Effector memory CD8-positive, alpha-beta T cell (primary cell): Measurements from ENCODE around the gene FEZ2.
A peak's percentile ranks its signal among the peaks of the same experiment; 100 is the strongest.
"Not testable (repeated sequence)": the region's sequence is repeated elsewhere in the genome, so short reads cannot be mapped to it uniquely, and the experiment has no call there.

Source experiments
- ATAC-seq: fragments of 150-1000 bp; cut with Tn5 transposase; replicated peaks from 2 replicates; pipeline ENCODE4 v1.10.0; 2021; ENCODE audit warnings: mild to moderate bottlenecking, moderate library complexity
- DNase-seq, 3 experiments: peaks; one replicate each; pipeline ENCODE4 v3.0.0; 2021
- H3K27ac Mint-ChIP-seq, 2 donors: one replicate each; pipeline ENCODE4 v1.8.0; 2022; ENCODE audit warnings: mild to moderate bottlenecking in 2 of 2, mixed read lengths in 2 of 2, moderate library complexity in 2 of 2
- H3K27me3 Mint-ChIP-seq, 2 donors: one replicate each; pipeline ENCODE4 v1.8.0; 2022; ENCODE audit warnings: mixed read lengths in 2 of 2
- H3K36me3 Mint-ChIP-seq: one replicate; pipeline ENCODE4 v1.8.0; 2022; ENCODE audit warnings: mild to moderate bottlenecking, moderate library complexity, mixed read lengths; ENCODE audit not compliant: insufficient read depth
- H3K4me1 Mint-ChIP-seq, 2 donors: one replicate each; pipeline ENCODE4 v1.8.0; 2022; ENCODE audit warnings: low read depth in 2 of 2, mixed read lengths in 2 of 2
- H3K4me3 Mint-ChIP-seq, 2 donors: one replicate each; pipeline ENCODE4 v1.8.0; 2022; ENCODE audit warnings: mild to moderate bottlenecking in 2 of 2, mixed read lengths in 2 of 2, moderate library complexity in 2 of 2
- H3K9me3 Mint-ChIP-seq, 2 donors: one replicate each; pipeline ENCODE4 v1.8.0; 2022; ENCODE audit warnings: mixed read lengths in 2 of 2

Gene FEZ2

DNA sequence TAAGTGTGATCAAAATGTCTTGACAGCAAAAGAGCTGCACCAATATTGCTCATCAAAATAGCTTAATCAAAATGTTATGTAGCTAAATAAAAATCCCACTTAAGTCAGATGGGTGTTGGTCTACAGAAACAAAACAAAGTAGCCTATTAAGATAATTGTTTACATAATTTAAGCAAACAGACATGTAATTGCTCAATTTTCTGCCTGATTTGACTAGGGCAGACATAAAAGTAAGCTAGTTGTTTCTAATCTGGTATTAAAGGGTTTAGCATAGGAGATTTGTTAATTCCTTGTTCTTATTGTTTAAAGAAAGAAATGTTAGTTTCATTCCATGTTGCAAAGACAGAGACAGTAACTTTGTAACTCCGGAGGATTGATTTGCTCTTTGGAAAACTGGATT is 11.5 kb upstream of the FEZ2 start:
- no peak overlapping the region for H3K4me3 Mint-ChIP-seq

DNA sequence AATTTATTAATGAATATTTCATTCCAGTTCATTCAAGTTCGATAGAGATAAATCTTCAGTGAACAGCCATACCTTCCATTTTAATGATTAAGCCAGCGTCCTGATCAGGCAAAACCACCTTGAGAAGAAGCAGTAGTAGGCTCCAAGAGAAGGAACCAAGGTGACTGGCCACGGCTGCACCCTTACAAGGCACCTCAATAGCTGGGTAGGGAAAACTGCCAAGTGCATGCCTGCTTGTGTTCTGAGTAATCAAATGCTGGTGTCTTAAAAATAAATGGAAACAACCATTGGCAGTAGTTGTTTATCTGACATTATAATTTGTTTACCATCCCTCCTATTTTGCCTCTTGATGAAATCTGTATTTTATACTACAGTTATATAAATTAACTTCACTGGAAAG is 10.0 kb upstream of the FEZ2 start:
- DNase-seq, result no peak
- H3K4me1 Mint-ChIP-seq, result peaks cover 2 to 6% of the 10 kb centered on the region in 2 donors
- H3K36me3 Mint-ChIP-seq, result no peaks in the 10 kb centered on the region
- no peaks in the 10 kb centered on the region for H3K9me3 Mint-ChIP-seq
- peaks cover 11 to 36% of the 10 kb centered on the region in 2 donors for H3K27me3 Mint-ChIP-seq
- no peak overlapping the region for H3K27ac Mint-ChIP-seq
- no peak for ATAC-seq
- no peak overlapping the region for H3K4me3 Mint-ChIP-seq

More for the DNA sequence above, 11.5 kb upstream of the FEZ2 start:
- peaks cover 2 to 6% of the 10 kb centered on the region in 2 donors for H3K4me1 Mint-ChIP-seq
- H3K9me3 Mint-ChIP-seq, result no peaks in the 10 kb centered on the region
- ATAC-seq (no peak), DNase-seq (no peak)
- H3K36me3 Mint-ChIP-seq, result no peaks in the 10 kb centered on the region
- no peak overlapping the region for H3K27ac Mint-ChIP-seq
- H3K27me3 Mint-ChIP-seq, result peaks cover 11 to 25% of the 10 kb centered on the region in 2 donors

DNA sequence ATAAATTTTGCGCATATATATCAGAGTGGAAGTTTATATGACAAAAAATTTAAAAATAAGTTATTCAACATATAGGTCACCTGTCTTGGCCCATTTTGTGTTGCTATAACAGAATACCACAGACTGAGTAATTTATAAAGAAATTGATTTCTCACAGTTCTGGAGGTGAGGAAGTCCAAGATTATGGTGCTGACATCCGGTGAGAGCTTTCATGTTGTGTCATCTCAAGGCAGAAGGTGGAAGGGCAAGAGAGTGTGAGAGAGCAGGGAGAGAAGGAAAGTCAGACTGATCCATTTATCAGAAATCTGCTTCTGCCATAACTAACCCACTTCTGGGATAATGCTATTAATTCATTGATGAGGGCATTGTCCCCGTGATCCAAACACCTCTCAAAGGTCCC is 9.0 kb upstream of the FEZ2 start:
- DNase-seq, result no peak
- Mint-ChIP-seq H3K27me3 (peaks cover 8 to 32% of the 10 kb centered on the region in 2 donors), H3K36me3 (no peaks in the 10 kb centered on the region), H3K9me3 (no peaks in the 10 kb centered on the region), H3K4me1 (peaks cover 2 to 6% of the 10 kb centered on the region in 2 donors), H3K4me3 (no peak overlapping the region), H3K27ac (no peak overlapping the region)
- no peak for ATAC-seq

DNA sequence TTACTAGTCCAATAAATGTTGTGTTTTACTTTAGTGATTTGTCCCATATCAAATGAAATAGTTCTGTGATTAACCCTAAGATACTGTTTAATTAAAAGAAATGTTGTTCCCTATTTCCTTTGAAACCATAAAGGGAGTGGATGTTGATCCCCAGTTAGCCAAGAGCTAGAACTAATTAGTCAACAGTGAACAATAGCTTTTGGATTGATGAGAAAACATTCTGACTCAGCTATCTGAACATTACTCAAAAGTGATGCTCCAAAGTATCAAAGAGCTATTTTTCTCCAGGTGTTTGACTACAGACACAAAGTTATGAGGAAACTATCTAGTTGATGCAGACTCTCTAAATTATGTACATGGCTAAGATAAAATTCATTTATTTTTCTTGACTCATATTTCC is 7.3 kb upstream of the FEZ2 start:
- ATAC-seq (no peak), DNase-seq (no peak)
- Mint-ChIP-seq H3K9me3 (no peaks in the 10 kb centered on the region), H3K27me3 (peaks cover 0 to 15% of the 10 kb centered on the region in 2 donors), H3K4me3 (no peak overlapping the region), H3K36me3 (no peaks in the 10 kb centered on the region), H3K4me1 (no peaks in the 10 kb centered on the region), H3K27ac (no peak overlapping the region)

DNA sequence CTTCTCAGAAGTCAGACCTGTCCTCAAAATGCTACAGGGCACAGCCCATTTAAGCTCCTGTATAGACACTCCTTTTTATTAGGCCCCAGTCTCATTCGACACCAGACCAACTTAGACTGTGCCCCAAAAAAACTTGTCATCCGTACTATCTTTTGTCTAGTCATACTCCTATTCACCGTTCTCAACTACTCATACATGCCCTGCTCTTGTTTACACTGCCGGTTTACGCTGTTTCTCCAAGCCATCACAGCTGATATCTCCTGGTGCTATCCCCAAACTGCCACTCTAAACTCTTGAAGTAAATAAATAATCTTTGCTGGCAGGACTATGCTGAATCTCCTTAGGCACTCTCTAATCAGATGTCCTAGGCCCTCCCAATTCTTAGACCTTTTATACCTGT is 5.7 kb upstream of the FEZ2 start:
- H3K27ac Mint-ChIP-seq, DNase-seq, H3K4me1 Mint-ChIP-seq, H3K36me3 Mint-ChIP-seq, H3K9me3 Mint-ChIP-seq, H3K4me3 Mint-ChIP-seq, ATAC-seq: not testable (repeated sequence)
- peaks cover 0 to 12% of the 10 kb centered on the region in 2 donors for H3K27me3 Mint-ChIP-seq

DNA sequence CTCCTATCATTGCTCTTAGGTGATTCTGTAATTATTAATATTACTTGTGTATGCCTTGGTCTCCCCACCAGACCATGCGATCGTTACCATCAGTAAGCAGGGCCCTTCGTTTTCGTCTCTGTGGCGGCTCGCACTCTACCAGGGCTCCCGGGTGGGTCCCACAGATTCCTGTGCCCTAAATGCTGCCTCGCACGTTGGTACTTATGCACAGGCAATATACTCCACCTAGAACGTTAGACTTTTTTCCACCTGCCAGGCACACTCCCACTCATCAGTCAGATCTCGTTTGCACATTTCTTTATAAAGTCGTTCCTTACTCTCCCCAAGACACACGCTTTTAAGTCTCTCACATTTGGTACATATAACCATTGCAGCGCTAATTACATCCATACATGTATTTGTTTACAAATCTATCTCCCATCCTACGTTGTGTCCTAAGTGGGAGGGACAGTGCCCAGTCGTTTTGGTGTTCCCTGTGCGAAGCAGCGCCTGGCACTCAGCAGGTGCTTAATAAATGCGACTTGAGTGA is 901 bp downstream of the FEZ2 start:
- peak overlapping the region; percentile 72 to 73 for H3K27ac Mint-ChIP-seq

DNA sequence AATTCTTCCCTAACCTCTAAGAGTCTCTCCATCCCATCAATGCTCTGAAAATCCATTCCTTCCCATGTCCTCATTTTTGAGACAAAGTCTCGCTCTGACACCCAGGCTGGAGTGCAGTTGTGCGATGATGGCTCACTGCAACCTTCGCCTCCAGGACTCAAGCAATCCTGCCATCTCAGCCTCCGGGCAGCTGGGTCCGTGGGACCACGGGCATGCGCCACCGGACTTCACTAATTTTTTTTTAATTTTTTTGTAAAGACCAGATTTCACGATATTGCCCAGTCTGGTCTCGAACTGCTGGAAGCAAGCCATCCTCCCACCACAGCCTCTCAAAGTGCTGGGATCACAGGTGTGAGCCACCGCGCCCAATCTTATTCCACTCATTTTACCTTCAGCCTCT is 1.6 kb downstream of the FEZ2 start:
- H3K4me3 Mint-ChIP-seq, result peak overlapping the region; percentile 90 to 96
- no peaks in the 10 kb centered on the region for H3K9me3 Mint-ChIP-seq
- DNase-seq (no peak), ATAC-seq (no peak)
- no peaks in the 10 kb centered on the region for H3K36me3 Mint-ChIP-seq
- no peaks in the 10 kb centered on the region for H3K27me3 Mint-ChIP-seq
- H3K4me1 Mint-ChIP-seq, result peaks cover 39 to 44% of the 10 kb centered on the region in 2 donors
- peak overlapping the region in 1 of 2 donors; percentile 13 for H3K27ac Mint-ChIP-seq

More for the DNA sequence above, 901 bp downstream of the FEZ2 start:
- Mint-ChIP-seq H3K4me1 (peaks cover 35 to 38% of the 10 kb centered on the region in 2 donors), H3K36me3 (no peaks in the 10 kb centered on the region), H3K9me3 (no peaks in the 10 kb centered on the region), H3K27me3 (no peaks in the 10 kb centered on the region), H3K4me3 (peak overlapping the region; percentile 90 to 96)
- no peak for DNase-seq
- ATAC-seq, result no peak

DNA sequence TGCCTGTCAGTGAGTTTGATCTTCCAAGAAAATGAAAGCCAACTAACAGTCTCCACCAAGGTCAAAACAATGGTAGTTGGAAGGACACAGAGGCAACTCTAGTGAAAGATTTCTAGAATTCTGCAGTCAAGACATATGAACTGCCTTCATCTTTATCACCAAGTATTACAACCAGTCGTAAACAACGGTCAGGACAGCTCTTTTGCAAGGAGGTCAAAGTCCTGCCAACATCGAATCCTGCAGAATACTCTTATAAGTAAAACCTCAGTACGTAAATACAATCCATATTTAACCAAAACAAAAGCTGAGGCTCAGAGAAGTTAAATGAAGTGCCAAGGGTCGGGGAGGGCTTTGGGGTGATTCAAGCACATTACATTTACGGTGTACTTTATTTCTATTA is 3.1 kb downstream of the FEZ2 start:
- ATAC-seq (no peak), DNase-seq (no peak)
- H3K9me3 Mint-ChIP-seq, result no peaks in the 10 kb centered on the region
- H3K4me1 Mint-ChIP-seq, result peaks cover 41 to 51% of the 10 kb centered on the region in 2 donors
- H3K4me3 Mint-ChIP-seq, result no peak overlapping the region
- peaks cover 6% of the 10 kb centered on the region for H3K36me3 Mint-ChIP-seq
- no peak overlapping the region for H3K27ac Mint-ChIP-seq
- H3K27me3 Mint-ChIP-seq, result no peaks in the 10 kb centered on the region

DNA sequence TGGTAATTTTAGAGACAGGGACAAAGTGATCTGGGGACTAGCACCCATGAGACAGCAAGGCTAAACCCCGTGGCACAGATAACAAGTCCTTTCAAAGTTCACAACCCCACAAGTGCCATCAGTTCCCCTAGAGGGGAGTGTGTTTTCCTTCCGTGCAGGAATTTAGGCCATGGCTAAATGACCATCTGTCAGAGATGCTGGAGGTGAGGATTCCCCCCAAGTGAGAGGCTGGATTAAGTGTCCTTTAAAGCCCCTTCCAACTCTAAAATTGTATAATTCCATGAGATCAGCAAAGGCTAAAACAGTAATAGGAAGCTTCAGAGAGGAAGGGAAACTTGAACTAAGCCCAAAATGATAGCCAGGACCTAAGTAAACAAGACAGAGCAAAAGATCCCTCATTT is 8.7 kb downstream of the FEZ2 start:
- H3K27ac Mint-ChIP-seq, result peak overlapping the region; percentile 35 to 47
- DNase-seq, result no peak
- ATAC-seq, result no peak
- H3K4me3 Mint-ChIP-seq, result no peak overlapping the region
- no peaks in the 10 kb centered on the region for H3K27me3 Mint-ChIP-seq
- peaks cover 20 to 34% of the 10 kb centered on the region in 2 donors for H3K4me1 Mint-ChIP-seq
- no peaks in the 10 kb centered on the region for H3K9me3 Mint-ChIP-seq
- peaks cover 7% of the 10 kb centered on the region for H3K36me3 Mint-ChIP-seq

DNA sequence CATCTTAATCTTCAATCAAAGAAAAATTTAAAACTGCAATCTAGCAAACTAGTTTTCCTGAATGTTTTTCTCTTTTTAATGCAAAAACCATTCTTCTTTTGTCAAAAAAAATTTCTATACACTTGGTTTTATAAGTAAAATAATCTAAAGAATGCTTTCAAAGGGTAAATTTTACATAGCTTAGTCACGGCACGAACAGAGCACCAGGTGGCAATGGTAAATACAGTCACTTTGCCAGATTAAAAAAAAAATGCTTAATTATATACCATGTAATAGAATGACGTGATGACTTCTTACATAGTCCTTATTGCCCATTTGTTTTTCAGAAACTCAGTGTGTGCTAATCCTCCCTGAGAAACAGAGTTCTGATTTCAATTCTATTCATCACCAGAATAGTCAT is 10.4 kb downstream of the FEZ2 start:
- Mint-ChIP-seq H3K36me3 (peaks cover 13% of the 10 kb centered on the region), H3K4me3 (no peak overlapping the region), H3K4me1 (peaks cover 11 to 21% of the 10 kb centered on the region in 2 donors), H3K27ac (no peak overlapping the region), H3K27me3 (no peaks in the 10 kb centered on the region), H3K9me3 (no peaks in the 10 kb centered on the region)
- DNase-seq (no peak), ATAC-seq (no peak)

DNA sequence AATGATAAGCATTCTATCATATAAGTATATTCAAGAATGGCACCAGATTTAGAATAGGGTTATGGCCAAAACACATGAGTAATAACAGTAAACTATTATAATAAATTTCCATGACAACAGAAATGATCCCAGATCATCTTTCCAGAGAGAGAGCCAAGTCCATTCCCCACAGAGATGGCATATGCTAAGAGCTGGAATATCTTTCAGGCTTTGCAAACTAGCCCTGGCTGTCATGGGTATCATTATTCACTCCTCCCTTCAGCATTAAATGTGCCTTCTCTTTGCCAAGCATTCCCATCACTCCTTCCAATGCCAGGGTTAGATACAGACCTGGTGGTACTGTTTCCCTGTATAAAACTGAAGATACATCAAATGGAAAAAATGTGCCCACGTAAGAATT is 10.9 kb downstream of the FEZ2 start:
- Mint-ChIP-seq H3K9me3 (no peaks in the 10 kb centered on the region), H3K4me1 (peaks cover 11 to 17% of the 10 kb centered on the region in 2 donors), H3K36me3 (peaks cover 18% of the 10 kb centered on the region), H3K4me3 (no peak overlapping the region), H3K27me3 (no peaks in the 10 kb centered on the region), H3K27ac (peak overlapping the region in 1 of 2 donors; percentile 32)
- no peak for DNase-seq
- ATAC-seq, result no peak

DNA sequence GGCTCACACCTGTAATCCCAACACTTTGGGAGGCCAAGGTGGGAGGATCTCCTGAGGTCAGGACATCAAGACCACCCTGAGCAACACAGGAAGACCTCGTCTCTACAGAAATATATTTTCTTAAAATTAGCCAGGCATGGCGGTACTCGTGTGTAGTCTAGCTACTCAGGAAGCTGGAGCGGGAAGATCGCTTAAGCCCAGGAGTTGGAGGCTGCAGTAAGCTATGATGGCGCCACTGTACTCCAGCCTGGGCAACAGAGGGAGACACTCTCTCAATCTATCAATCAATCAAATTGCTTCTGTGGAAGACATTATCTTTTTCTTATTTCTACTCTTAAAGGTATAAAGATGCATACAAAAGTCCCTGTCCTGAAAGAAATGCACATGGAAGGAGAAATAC is 11.3 kb downstream of the FEZ2 start:
- Mint-ChIP-seq H3K27me3 (no peaks in the 10 kb centered on the region), H3K4me1 (peaks cover 7 to 14% of the 10 kb centered on the region in 2 donors), H3K4me3 (no peak overlapping the region), H3K36me3 (peaks cover 19% of the 10 kb centered on the region), H3K9me3 (no peaks in the 10 kb centered on the region), H3K27ac (peak overlapping the region in 1 of 2 donors; percentile 32)
- DNase-seq (no peak), ATAC-seq (no peak)

DNA sequence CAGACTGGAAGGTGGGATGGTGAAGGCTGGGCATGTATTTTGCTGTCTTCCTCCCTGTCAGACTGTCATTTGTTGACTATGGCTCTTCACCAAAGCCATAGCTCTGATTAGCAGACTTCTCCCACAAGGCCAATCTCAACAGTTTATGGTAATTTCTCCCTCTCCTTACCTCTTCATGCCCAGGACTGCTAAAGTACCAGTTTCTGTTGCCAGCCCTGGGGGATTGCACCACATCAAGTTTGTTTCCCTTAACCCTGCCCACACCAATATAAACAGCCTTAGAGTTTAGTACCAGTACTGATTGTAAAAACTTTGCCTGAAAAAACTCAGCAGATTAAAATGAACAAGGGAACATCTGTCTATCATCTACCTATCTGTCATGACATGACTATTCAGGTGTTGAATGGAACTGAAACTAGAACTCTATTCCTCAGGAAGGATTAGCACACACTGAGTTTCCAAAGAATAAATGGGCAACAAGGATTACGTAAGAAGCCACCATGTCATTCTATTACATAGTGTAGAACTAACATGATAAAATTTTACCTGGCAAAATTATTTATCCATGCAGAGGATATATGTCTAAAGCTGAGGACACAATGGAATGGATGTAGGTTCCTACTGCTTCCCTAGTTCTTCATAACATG is 13.7 kb downstream of the FEZ2 start:
- peaks cover 28% of the 10 kb centered on the region for H3K36me3 Mint-ChIP-seq
- no peak overlapping the region for H3K4me3 Mint-ChIP-seq
- H3K27ac Mint-ChIP-seq, result no peak overlapping the region
- no peaks in the 10 kb centered on the region for H3K9me3 Mint-ChIP-seq
- no peaks in the 10 kb centered on the region for H3K27me3 Mint-ChIP-seq
- DNase-seq (no peak), ATAC-seq (no peak)
- peaks cover 4% of the 10 kb centered on the region in 2 donors for H3K4me1 Mint-ChIP-seq

DNA sequence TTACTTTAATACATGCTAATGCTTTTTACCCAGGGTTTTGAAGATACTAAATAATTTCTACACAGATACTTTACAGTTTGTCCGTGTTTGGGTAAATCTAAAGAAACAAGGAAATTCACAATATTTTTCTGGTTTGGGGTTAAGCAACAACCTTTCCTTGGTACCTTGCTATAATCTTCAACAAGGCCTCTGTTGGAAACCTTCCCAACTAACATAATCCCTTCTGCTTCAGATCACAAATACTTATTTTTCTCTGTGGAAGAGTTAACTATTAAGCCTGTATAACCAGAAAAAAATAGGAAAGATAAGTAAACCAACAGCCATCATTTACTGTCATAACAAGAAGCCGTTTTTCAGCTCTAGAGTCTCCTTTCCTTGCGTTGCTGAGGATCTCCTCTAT is 15.0 kb downstream of the FEZ2 start:
- ATAC-seq, result no peak
- no peak for DNase-seq
- Mint-ChIP-seq H3K36me3 (peaks cover 41% of the 10 kb centered on the region), H3K4me3 (no peak overlapping the region), H3K4me1 (peaks cover 4% of the 10 kb centered on the region in 2 donors), H3K27me3 (no peaks in the 10 kb centered on the region), H3K9me3 (no peaks in the 10 kb centered on the region), H3K27ac (no peak overlapping the region)
